ENCODE data around the gene ERICH6B.

DNA sequence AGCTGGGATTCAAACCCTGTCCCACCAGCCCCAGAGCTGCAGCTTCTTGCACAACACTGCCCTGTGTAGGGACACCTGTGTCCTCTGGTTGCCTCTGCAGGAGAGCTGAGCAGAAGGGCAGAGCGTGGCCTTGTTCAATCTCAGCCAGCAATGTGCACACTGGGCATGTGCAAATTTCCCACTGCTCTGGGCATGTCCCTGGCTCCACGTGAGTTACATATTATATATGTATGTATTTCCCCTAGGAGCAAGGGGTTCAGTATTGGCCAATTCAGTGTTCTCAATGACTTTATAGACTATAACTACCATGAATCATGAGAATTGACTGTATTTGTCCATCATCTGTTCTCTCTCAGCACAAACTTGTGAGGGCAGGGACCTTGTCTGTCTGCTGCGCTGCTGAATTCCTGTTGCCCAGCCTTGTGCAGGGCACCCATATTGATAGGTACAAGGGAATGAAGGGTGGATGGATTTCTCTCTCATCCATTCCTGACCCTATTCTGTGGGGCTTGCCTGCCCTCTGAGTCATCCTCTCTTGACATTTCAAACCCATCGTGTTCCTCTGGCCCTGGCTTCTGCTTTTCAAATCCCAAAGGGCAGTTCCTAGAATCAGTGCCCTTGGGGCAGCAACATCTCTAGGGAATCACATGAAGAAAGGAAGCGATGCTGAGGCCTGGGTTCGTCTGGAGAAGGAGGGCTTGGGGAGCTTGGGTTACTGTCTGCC lies 69.7 kb downstream of the ERICH6B start:
- TF ChIP-seq, protein P1, sequence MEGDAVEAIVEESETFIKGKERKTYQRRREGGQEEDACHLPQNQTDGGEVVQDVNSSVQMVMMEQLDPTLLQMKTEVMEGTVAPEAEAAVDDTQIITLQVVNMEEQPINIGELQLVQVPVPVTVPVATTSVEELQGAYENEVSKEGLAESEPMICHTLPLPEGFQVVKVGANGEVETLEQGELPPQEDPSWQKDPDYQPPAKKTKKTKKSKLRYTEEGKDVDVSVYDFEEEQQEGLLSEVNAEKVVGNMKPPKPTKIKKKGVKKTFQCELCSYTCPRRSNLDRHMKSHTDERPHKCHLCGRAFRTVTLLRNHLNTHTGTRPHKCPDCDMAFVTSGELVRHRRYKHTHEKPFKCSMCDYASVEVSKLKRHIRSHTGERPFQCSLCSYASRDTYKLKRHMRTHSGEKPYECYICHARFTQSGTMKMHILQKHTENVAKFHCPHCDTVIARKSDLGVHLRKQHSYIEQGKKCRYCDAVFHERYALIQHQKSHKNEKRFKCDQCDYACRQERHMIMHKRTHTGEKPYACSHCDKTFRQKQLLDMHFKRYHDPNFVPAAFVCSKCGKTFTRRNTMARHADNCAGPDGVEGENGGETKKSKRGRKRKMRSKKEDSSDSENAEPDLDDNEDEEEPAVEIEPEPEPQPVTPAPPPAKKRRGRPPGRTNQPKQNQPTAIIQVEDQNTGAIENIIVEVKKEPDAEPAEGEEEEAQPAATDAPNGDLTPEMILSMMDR (IDR thresholded peaks at IDR 0.05; ENCODE audit: insufficient read depth, low read depth, low read length) = no peak
- TF ChIP-seq EZH2 (IDR thresholded peaks at IDR 0.05; ENCODE audit: insufficient read depth, low read length) = no peak
